NCI-H2227 (cell line): ENCODE measurements around the gene GRM4.
"Not testable (repeated sequence)": the region's sequence is repeated elsewhere in the genome, so short reads cannot be mapped to it uniquely, and the experiment has no call there.

Source experiments
- DNase-seq: peaks from one replicate; lab custom pipeline; 2025; ENCODE audit not compliant: unreplicated experiment; lab: John Stamatoyannopoulos, UW

GRM4 gene

GRCh38 chr6:34146021-34146782 lies at the start of gene GRM4:
GRM4 (minus strand) TSS chr6:34146087; CDS start chr6:34133496, 12,591 bp downstream.
- DNase-seq, result no peak

- no peak for DNase-seq
Observed at GRCh38 chr6:34194772-34195171, 48.9 kb upstream of the GRM4 start.

DNA sequence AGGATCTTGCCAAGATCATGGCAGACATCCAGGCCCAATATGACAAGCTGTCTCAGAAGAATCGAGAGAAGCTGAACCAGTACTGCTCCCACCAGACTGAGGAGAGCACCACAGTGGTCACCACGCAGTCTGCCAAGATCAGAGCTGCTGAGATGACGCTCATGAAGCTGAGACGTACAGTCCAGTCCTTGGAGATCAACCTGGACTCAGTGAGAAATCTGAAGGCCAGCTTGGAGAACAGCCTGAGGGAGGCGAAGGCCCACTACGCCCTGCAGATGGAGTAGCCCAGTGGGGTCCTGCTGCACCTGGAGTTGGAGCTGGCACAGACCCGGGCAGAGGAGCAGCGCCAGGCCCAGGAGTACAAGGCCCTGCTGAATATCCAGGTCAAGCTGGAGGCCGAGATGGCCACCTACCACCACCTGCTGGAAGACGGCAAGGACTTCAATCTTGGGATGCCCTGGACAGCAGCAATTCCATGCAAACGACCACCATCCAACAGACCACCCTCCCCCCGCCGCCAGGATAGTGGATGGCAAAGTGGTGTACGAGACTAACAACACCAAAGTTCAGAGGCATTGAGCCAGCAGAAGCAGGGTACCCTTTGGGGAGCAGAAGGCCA lies 44.7 kb upstream of the GRM4 start:
- no peak for DNase-seq

DNA sequence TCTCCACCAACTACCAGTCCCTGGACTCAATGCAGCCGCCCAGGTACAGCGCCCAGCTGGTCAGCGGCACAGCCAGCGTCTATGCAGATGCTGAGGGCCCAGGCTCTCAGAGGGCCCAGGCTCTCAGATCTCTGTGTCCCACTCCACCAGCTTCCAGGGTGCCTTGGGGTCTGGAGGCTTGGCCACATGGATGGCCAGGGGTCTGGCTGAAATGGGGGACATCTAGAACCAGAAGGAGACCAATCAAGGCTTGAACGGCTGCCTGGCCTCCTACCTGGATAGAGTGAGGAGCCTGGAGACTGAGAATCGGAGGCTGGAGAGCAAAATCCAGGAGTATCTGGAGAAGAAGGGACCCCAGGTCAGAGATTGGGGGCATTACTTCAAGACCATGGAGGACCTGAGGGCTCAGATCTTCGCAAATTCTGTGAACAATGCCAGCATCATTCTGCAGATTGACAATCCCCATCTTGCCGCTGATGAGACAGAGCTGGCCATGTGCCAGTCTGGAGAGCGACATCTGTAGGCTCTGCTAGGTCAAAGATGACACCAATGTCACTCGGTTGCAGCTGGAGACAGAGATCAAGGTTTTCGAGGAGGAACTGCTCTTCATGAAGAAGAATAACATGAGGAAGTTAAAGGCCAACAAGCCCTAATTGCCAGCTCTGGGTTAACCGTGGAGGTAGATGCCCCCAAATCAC lies 44.1 kb upstream of the GRM4 start:
- DNase-seq, result no peak

GRCh38 chr6:34184726-34185125 lies 38.8 kb upstream of the GRM4 start:
- not testable (repeated sequence) for DNase-seq

DNA sequence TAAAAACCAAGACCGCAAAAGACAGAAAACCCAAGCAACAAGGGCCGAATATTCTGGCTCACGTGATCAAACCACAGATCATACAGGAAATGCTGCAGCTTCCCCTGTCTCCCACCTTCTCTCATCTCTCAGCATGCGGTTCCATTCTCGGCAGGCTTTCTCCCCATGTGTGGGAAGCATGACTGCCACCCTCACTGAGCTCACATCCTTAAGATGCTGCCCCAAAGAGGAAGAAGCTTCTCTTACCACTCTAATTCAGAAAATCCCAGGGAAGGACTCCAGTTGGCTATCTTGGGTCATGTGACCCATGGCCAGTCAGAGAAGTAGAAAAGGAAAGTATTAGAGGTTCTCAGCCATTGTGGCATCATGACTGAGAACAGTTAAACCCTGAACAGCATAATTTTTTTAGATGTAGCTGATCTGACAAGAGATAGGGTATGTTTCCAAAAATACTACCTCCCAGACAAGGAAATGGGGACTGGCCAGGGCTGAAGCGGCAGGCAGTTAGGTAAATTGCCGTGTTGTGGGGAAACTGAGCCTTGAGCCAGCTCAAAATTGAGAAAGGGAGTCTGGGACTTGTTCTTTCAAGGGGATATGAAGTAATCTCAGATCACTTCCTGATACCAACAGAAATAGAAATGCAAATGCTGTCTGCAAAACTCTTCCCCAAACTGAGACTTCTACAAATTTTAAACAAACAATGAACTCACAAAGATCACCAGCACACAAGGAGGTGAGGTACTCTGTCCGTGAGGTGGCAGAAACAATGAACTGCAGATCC lies 37.1 kb upstream of the GRM4 start:
- no peak for DNase-seq

DNA sequence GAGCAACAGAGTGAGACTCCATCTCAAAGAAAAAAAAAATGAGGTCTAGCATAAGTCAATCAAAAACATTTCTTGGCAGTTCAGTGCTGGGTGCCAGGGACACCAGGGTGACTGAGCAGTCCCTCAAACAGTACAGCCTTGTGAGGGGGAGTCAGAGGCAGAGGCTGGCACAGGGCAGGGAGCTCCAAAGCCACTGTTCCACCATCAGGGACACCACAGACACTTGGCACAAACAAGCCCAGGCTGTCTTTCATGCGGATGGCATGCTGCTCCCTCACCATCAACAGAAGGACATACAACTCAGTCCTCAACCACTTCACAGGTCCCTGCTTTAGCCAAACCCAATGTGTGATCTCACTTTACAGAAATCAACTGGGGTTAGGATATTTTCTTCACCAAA lies 36.0 kb upstream of the GRM4 start:
- no peak for DNase-seq

GRCh38 chr6:34179106-34179720 lies 33.3 kb upstream of the GRM4 start:
- DNase-seq, result no peak

GRCh38 chr6:34178357-34179105 lies 32.6 kb upstream of the GRM4 start:
- DNase-seq, result no peak

- no peak for DNase-seq
Observed at GRCh38 chr6:34177181-34177591, 31.3 kb upstream of the GRM4 start.

DNA sequence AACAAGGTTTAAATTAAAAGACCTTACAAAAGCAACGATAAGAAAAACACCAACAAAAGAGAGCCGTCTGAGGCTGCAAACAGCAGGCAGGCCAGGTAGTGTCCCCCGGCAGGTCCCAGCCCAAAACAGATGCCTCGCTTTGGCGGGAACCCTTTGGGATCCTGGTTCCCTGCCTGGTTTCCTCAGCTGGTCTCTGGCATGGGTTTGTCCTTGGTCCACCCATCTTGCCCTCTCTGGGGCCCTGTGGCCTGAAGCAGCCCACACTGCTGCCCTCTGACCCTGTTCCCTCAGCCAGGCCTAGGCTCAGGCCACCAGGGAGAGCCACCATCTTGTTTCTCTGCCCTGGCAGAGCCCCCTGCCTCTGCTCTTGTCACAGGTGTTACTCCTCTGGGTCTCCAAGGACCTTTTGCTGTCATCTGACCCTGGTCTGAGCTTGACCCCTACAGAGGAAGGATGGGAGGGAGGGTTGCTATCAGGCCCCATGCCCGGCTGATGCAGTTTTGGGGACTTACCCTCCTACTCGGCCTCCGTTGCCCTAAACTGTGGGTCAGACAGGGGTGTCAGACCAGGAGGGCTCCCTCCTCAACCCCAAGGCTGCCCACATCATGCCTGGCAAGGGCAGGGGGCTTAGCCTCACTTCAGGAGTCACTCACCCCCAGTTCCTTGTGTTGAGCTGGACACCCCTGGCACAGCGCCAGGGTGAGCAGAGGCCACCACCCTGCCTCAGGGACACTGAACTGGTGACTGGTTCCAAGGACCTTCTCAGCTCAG lies 30.6 kb upstream of the GRM4 start:
- DNase-seq, result no peak

DNA sequence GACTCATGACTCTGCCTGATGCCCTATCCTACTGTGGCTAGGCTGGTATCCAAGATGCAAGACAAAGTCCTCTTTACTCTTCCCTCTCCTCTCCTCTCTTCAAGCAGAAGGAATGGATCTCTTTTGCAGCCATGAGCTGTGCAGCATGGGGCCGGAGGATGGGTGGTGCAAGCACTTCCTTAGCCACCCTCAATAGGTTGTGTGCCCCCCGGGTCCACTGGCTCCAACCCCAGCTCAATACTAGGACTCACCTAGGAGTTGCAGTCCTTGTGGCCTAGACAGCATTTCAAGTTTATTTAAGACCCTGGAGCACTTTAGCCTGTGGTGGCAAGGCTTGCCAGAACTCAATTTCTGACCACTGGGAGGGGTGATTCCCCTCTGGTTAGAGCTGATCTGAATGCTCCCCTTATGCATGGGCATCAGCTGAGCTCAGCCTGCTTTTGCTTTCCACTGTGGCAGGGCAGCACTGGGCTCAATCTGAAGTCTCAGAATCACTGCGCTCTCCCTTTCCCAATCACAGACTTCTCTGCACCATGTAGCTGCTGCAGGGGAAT lies 29.0 kb upstream of the GRM4 start:
- DNase-seq, result no peak

- DNase-seq, result no peak
Observed at GRCh38 chr6:34172961-34173775, 27.3 kb upstream of the GRM4 start.

- DNase-seq, result no peak
Observed at GRCh38 chr6:34170346-34170745, 24.5 kb upstream of the GRM4 start.

DNA sequence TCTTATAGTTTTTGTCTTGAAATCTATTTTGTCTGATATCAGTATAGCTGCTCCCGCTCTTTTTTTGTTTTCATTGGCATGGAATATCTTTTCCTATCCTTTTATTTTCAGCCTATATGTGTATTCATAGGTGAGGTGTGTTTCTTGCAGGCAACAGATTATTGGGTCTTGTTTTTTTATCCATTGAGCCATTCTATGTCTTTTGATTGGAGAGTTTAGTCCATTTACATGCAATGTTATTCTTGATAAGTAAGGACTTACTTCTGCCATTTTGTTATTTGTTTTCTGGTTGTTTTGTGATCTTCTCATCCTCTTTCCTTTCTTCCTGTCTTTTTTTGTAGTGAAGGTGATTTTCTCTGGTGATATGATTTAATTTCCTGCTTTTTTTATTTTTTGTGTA lies 24.0 kb upstream of the GRM4 start:
- no peak for DNase-seq

DNA sequence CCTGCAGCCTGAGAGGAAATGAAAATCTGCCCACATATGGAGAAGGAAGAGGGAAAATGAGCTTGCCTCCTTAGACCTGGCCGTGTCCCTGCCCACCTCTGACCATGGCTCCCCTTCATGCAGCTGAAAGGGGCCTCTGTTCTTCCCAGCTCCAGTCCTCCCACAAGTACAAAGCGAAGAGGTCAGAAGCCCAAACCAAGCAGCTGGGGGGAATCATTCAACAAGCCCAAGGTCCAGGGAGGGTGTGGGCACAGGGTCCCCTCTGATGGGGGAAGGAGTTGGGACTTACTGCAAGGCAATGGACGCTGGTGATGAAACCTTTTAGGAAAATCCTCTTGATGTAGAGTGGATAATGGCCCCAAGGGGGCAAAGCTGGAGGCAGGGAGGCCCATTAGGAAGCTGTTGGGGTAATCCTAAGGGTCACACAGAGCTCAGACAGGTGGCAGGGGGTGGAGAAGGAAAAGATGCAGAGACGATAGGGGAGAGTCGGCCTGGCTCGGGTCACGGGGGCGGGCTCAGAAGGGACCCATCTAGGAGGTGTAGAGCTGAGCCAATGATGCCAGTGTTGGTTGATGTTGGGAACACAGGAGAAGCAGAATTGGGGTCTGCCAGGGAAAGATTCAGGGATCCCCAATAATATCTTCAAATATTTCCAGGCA lies 16.1 kb upstream of the GRM4 start:
- DNase-seq, result no peak

DNA sequence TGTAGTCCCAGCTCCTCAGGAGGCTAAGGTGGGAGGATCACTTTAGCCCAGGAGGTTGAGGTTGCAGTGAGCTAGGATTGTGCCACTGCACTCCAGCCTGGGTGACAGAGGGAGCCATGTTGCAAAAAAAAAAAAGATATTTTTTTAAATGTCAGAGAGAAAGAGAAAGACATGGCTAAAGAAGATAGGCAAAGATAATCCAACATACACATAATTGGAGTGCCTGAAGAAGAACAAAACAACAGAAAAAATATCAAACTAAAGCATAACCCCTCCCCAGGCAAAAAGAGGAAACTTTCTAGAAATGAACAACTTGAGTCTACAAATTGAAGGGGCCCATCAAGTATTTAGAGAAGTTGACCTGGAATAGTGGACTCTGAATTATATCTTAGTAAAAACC lies 14.0 kb upstream of the GRM4 start:
- DNase-seq, result no peak

DNA sequence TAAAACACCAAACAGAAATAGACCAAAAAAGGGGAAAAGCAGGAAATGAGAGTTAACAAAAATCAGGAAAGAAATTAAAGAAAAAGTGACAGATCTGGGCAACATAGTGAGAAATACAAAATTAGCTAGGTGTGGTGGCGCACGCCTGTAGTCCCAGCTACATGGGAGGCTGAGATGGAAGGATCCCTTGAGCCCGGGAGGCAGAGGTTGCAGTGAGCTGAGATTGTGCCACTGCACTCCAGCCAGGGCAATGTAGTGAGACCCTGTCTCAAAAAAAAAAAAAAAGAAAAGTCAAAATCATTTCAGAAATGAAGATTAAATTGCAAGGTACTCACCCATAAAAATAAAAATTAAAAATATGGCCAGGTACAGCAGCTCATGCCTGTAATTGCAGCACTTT lies 13.0 kb upstream of the GRM4 start:
- DNase-seq, result no peak
